Ascending aorta (tissue), 2 donors: Measurements from ENCODE around the gene KDM2A. TPM values are rescaled to one million over a fixed set of nuclear protein-coding genes. Genes with fewer than 3 reads are reported as not detected.

Experiments used
- DNase-seq, 2 donors: peaks; one replicate each; pipeline ENCODE4 v3.0.0-alpha.2; 2019; ENCODE audit warnings: low spot score in 2 of 2
- H3K27ac ChIP-seq, 2 donors: fragments of 200-600 bp; sonication (generic); one replicate each; pipeline ENCODE4 v1.5.1; 2016 to 2017; ENCODE audit warnings: mild to moderate bottlenecking in 1 of 2
- H3K27me3 ChIP-seq: fragments of 200-600 bp; sonication (generic); one replicate; pipeline ENCODE4 v1.5.1; 2017
- H3K36me3 ChIP-seq, 2 donors: fragments of 200-600 bp; sonication (generic); one replicate each; pipeline ENCODE4 v1.5.1; 2016
- H3K4me1 ChIP-seq, 2 donors: fragments of 200-600 bp; sonication (generic); one replicate each; pipeline ENCODE4 v1.5.1; 2016 to 2017; ENCODE audit warnings: mild to moderate bottlenecking in 1 of 2
- H3K4me3 ChIP-seq, 2 donors: fragments of 200-600 bp; sonication (generic); one replicate each; pipeline ENCODE4 v1.5.1; 2016 to 2017; ENCODE audit warnings: mild to moderate bottlenecking in 1 of 2
- H3K9me3 ChIP-seq, 2 donors: fragments of 200-600 bp; sonication (generic); one replicate each; pipeline ENCODE4 v1.5.1; 2016
- CTCF ChIP-seq, 3 experiments: fragments of 200-600 bp in 2 of 3; fragments of 450-650 bp in 1 of 3; sonication (generic) in 2 of 3; IDR thresholded peaks; one replicate each; pipeline ENCODE4 v1.5.1; 2016 to 2019; ENCODE audit warnings: antibody characterized with exemption in 3 of 3, mild to moderate bottlenecking in 1 of 3, moderate library complexity in 1 of 3
- intact Hi-C: fragments of 100-400 bp; cut with DNase I; formaldehyde crosslinking; loops from one replicate; pipeline ENCODE4 v1.15.1; 2023
- total RNA-seq: library from RNA; depleted of rRNA; stranded (reverse); fragments of >200 nt; gene quantifications from one replicate; pipeline ENCODE4 v1.1.0, GENCODE V29; 2016

The KDM2A gene
- total RNA-seq, 1 donor from 2014 or later, result 129 TPM

GRCh38 chr11:67211656-67212436 is 92.8 kb downstream of the KDM2A start:
- intact Hi-C loops, result no loop called here
- Histone ChIP-seq H3K36me3 (peaks cover 48 to 51% of the 10 kb centered on the region in 2 donors), H3K4me1 (no peaks in the 10 kb centered on the region), H3K4me3 (no peak overlapping the region), H3K27me3 (no peaks in the 10 kb centered on the region), H3K27ac (no peak overlapping the region), H3K9me3 (no peaks in the 10 kb centered on the region)
- no peak for TF ChIP-seq CTCF (IDR thresholded peaks at IDR 0.05)
- DNase-seq, result no peak

GRCh38 chr11:67213178-67213621 is 94.1 kb downstream of the KDM2A start:
- Histone ChIP-seq H3K36me3 (peaks cover 46 to 54% of the 10 kb centered on the region in 2 donors), H3K9me3 (no peaks in the 10 kb centered on the region)
- no peak for DNase-seq

GRCh38 chr11:67227726-67228125 is 108.7 kb downstream of the KDM2A start:
- intact Hi-C loops, result no loop called here
- DNase-seq, result no peak
- no peaks in the 10 kb centered on the region for H3K27me3 ChIP-seq
- H3K27ac ChIP-seq, result no peak overlapping the region
- no peak overlapping the region for H3K4me3 ChIP-seq
- H3K9me3 ChIP-seq, result no peaks in the 10 kb centered on the region
- peaks cover 56 to 79% of the 10 kb centered on the region in 2 donors for H3K36me3 ChIP-seq
- no peaks in the 10 kb centered on the region for H3K4me1 ChIP-seq
- no peak for TF ChIP-seq CTCF (IDR thresholded peaks at IDR 0.05)

More at GRCh38 chr11:67213178-67213621, 94.1 kb downstream of the KDM2A start:
- Histone ChIP-seq H3K4me1 (no peaks in the 10 kb centered on the region), H3K27me3 (no peaks in the 10 kb centered on the region), H3K4me3 (no peak overlapping the region), H3K27ac (no peak overlapping the region)
- intact Hi-C loops, result no loop called here
- TF ChIP-seq CTCF (IDR thresholded peaks at IDR 0.05), result no peak

GRCh38 chr11:67230406-67230805 is 111.3 kb downstream of the KDM2A start:
- intact Hi-C loops, result no loop called here
- Histone ChIP-seq H3K27ac (no peak overlapping the region), H3K4me3 (no peak overlapping the region), H3K4me1 (no peaks in the 10 kb centered on the region), H3K36me3 (peaks cover 49 to 72% of the 10 kb centered on the region in 2 donors), H3K9me3 (no peaks in the 10 kb centered on the region), H3K27me3 (no peaks in the 10 kb centered on the region)
- DNase-seq, result no peak
- TF ChIP-seq CTCF (IDR thresholded peaks at IDR 0.05), result no peak

- Histone ChIP-seq H3K27ac (no peak overlapping the region), H3K27me3 (no peaks in the 10 kb centered on the region)
These were observed 111.8 kb downstream of the KDM2A start for GRCh38 chr11:67230886-67231285.

More at GRCh38 chr11:67230886-67231285, 111.8 kb downstream of the KDM2A start:
- no peak for DNase-seq
- Histone ChIP-seq H3K4me3 (no peak overlapping the region), H3K36me3 (peaks cover 46 to 67% of the 10 kb centered on the region in 2 donors), H3K4me1 (no peaks in the 10 kb centered on the region), H3K9me3 (no peaks in the 10 kb centered on the region)
- TF ChIP-seq CTCF (IDR thresholded peaks at IDR 0.05), result no peak
- intact Hi-C loops, result no loop called here
